Measurements from ENCODE around the gene ELSPBP1.

DNA sequence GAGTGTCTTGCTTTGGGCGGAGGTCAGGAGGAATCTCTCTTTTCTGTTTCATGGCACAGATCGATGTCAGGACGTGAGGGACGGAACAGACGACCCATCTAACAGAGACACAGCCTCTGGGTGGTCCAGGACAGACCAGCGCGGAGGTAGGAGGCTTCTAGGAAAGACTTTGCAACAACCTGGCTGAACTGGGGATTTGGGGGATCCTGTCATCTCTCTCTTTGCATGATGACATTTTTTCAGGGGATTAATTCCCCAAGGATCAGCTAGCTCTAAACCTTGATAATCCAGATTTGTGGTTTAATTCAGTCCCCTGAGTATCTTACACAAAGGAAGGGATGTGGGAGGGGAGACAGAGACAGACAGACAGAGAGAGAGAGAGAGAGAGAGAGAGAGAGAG, 35.0 kb downstream of the ELSPBP1 start:
- no peak for TF ChIP-seq EZH2phosphoT487 (IDR thresholded peaks at IDR 0.05; ENCODE audit: unreplicated experiment)
- TF ChIP-seq, protein P1, sequence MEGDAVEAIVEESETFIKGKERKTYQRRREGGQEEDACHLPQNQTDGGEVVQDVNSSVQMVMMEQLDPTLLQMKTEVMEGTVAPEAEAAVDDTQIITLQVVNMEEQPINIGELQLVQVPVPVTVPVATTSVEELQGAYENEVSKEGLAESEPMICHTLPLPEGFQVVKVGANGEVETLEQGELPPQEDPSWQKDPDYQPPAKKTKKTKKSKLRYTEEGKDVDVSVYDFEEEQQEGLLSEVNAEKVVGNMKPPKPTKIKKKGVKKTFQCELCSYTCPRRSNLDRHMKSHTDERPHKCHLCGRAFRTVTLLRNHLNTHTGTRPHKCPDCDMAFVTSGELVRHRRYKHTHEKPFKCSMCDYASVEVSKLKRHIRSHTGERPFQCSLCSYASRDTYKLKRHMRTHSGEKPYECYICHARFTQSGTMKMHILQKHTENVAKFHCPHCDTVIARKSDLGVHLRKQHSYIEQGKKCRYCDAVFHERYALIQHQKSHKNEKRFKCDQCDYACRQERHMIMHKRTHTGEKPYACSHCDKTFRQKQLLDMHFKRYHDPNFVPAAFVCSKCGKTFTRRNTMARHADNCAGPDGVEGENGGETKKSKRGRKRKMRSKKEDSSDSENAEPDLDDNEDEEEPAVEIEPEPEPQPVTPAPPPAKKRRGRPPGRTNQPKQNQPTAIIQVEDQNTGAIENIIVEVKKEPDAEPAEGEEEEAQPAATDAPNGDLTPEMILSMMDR (conservative IDR thresholded peaks at IDR 0.05; ENCODE audit: low read depth in 2 of 2), result no peak
- no peak for TF ChIP-seq POLR2AphosphoS5 (IDR thresholded peaks at IDR 0.05; ENCODE audit: low read depth)
- TF ChIP-seq, protein P2, sequence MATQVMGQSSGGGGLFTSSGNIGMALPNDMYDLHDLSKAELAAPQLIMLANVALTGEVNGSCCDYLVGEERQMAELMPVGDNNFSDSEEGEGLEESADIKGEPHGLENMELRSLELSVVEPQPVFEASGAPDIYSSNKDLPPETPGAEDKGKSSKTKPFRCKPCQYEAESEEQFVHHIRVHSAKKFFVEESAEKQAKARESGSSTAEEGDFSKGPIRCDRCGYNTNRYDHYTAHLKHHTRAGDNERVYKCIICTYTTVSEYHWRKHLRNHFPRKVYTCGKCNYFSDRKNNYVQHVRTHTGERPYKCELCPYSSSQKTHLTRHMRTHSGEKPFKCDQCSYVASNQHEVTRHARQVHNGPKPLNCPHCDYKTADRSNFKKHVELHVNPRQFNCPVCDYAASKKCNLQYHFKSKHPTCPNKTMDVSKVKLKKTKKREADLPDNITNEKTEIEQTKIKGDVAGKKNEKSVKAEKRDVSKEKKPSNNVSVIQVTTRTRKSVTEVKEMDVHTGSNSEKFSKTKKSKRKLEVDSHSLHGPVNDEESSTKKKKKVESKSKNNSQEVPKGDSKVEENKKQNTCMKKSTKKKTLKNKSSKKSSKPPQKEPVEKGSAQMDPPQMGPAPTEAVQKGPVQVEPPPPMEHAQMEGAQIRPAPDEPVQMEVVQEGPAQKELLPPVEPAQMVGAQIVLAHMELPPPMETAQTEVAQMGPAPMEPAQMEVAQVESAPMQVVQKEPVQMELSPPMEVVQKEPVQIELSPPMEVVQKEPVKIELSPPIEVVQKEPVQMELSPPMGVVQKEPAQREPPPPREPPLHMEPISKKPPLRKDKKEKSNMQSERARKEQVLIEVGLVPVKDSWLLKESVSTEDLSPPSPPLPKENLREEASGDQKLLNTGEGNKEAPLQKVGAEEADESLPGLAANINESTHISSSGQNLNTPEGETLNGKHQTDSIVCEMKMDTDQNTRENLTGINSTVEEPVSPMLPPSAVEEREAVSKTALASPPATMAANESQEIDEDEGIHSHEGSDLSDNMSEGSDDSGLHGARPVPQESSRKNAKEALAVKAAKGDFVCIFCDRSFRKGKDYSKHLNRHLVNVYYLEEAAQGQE (IDR thresholded peaks at IDR 0.05; ENCODE audit: unreplicated experiment), result no peak
- TF ChIP-seq EZH2 (IDR thresholded peaks at IDR 0.05; ENCODE audit: low read depth, unreplicated experiment), result no peak
- no peak for TF ChIP-seq JUNB (IDR thresholded peaks at IDR 0.05; ENCODE audit: unreplicated experiment)
- TF ChIP-seq, protein P3, sequence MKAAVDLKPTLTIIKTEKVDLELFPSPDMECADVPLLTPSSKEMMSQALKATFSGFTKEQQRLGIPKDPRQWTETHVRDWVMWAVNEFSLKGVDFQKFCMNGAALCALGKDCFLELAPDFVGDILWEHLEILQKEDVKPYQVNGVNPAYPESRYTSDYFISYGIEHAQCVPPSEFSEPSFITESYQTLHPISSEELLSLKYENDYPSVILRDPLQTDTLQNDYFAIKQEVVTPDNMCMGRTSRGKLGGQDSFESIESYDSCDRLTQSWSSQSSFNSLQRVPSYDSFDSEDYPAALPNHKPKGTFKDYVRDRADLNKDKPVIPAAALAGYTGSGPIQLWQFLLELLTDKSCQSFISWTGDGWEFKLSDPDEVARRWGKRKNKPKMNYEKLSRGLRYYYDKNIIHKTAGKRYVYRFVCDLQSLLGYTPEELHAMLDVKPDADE (IDR thresholded peaks at IDR 0.05), result no peak
- TF ChIP-seq STAT1 (IDR thresholded peaks at IDR 0.05; ENCODE audit: unreplicated experiment), result no peak
- no peak for TF ChIP-seq CREB1 (CRISPR knock-in tag; IDR thresholded peaks at IDR 0.05; ENCODE audit: low read depth)
